Amygdala (tissue), 56 donors: ENCODE measurements around the gene SNAI1.
"Not testable (repeated sequence)": the region's sequence is repeated elsewhere in the genome, so short reads cannot be mapped to it uniquely, and the experiment has no call there.

ENCODE experiments used
- DNase-seq, 56 donors: peaks; one replicate each; lab custom pipeline; 2025; lab: John Stamatoyannopoulos, UW

SNAI1 gene

GRCh38 chr20:49984426-49985153 lies 1.8 kb downstream of the SNAI1 start:
- DNase-seq: no peak

GRCh38 chr20:49985157-49985556 lies 2.4 kb downstream of the SNAI1 start:
- DNase-seq: no peak

- DNase-seq: no peak
Observed at GRCh38 chr20:49985617-49986016, 2.8 kb downstream of the SNAI1 start.

DNA sequence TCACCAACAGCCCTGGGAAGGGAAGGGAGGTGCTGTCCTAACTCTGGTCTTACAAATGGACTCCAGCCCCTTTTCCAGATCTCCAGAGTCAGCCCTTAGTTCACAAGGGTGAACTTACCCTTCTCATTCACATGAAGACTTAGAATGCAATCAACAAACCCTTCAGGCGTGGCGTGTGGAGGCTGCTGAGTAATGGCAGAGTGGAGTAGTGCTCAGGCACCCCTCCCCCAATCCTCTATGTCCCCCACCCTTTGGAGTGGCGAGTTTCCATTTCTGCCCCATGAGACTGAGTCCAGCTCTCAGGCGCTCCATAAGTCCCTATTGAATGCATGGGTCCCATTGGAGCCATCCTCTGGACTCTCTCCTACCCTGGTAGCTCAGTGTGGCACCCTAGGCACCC lies 3.3 kb downstream of the SNAI1 start:
- DNase-seq: no peak

DNA sequence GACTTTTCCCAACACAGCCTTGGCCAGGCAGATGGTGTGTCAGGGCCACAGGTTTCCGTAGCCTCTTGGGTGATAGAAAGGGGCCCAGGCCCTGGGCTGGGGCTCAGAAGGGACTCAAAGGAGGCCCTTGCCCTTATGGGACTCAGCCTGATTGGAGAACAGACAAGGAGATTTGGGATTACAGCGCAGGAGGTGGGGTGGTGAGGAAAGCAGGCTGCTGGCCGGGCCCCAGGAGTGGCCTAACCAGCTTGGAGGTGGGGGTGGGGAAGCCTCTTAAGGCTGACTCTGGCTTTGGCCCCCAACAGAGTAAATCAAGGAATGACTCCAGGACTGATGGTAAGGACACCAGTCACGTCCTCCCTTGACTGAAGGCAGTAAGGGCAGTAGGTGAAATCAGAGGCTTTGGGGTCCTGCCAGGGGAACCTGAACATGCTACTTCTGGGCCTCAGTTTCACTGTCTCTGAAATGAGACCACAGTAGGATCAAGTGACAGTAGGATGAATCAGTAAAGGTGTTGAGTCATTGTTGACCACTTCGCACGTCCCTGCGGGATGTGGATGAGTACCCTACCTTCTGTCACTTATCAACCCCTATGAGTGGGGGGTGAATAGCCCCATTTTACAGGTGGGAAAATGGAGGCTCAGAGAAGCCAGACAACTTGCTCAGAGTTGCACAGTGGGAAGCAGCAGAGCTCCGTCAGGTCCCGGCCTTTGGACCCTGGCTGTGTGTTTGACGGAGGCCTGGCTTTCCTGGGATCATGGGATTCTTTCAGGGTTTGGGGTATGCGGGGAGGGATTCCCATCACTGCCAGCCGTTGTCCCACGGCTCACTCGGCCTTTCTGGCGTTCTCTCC lies 4.5 kb downstream of the SNAI1 start:
- DNase-seq: no peak

DNA sequence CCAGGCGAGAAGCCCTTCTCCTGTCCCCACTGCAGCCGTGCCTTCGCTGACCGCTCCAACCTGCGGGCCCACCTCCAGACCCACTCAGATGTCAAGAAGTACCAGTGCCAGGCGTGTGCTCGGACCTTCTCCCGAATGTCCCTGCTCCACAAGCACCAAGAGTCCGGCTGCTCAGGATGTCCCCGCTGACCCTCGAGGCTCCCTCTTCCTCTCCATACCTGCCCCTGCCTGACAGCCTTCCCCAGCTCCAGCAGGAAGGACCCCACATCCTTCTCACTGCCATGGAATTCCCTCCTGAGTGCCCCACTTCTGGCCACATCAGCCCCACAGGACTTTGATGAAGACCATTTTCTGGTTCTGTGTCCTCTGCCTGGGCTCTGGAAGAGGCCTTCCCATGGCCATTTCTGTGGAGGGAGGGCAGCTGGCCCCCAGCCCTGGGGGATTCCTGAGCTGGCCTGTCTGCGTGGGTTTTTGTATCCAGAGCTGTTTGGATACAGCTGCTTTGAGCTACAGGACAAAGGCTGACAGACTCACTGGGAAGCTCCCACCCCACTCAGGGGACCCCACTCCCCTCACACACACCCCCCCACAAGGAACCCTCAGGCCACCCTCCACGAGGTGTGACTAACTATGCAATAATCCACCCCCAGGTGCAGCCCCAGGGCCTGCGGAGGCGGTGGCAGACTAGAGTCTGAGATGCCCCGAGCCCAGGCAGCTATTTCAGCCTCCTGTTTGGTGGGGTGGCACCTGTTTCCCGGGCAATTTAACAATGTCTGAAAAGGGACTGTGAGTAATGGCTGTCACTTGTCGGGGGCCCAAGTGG lies 5.3 kb downstream of the SNAI1 start:
- DNase-seq: no peak

- peak in 6 of 56 donors; percentile 16 to 37 (median 20) for DNase-seq
Observed at GRCh38 chr20:49989234-49990065, 6.7 kb downstream of the SNAI1 start.

DNA sequence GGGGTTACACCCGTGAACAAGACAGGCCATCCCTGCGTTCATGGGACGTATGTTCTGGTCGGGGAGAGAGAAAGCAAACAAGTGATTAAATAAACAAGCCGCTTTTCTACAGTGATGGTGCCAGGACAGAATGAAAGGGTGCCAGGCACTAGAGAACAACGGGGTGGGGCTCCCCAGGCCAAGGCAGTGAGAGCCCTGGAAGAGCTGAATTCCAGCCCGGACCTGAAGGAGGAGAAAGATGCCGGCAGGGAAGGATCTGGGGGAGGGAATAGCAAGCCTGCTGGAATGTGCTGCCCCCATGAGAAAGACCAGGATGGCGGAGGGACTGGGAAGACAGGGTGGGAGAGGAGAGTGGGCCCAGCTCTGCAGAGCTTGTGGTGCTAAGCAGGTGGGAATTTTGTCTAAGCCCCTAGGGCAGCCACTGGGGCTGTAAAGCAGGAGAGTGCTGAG lies 7.5 kb downstream of the SNAI1 start:
- peak in 6 of 56 donors; percentile 8 to 47 (median 24) for DNase-seq

- no peak for DNase-seq
Observed at GRCh38 chr20:49993301-49993751, 10.5 kb downstream of the SNAI1 start.

DNA sequence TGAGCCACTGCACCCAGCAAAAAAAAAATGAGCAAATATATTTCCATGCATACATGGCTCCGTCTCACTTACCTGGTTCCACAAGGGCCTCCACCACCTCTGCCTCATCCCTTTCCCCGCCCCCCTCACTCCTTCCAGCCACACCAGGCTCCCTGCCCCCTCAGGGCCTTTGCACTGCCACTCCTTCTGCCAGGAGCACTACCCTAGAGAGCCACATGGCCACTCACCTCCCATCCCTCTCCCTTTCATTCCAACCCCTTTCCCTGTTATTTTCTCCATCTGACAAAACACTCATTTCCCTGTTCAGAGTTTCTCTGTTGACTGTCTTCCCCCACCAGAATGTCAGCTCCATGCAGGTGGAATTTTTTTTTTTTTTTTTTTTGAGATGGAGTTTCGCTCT lies 12.8 kb downstream of the SNAI1 start:
- no peak for DNase-seq

DNA sequence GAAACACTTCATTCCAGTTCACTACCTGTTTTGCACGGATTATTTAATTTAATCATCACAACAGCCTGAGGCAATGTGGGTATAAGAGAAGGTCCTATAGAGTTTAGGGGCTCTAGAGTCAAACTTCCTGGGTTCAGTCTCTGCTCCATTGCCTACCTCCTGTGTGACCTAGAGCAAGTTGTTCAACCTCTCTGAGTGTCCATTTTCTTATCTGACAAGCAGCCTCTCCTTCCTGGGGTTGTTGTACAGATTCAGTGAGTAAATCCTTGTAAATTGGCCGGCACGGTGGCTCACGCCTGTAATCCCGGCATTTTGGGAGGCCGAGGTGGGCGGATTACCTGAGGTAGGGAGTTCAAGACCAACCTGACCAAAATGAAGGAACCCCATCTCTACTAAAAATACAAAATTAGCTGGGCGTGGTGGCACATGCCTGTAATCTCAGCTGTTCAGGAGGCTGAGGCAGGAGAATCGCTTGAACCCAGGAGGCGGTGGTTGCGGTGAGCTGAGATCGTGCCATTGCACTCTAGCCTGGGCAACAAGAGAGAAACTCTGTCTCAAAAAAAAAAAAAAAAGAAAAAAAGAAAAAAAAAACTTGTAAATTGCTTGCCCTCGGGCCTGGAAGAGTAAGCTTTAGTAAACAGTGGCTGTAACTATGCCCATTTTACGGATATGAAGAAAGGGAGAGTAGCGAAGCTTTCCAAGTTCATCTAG lies 15.9 kb downstream of the SNAI1 start:
- not testable (repeated sequence) for DNase-seq

- DNase-seq: no peak
Observed at GRCh38 chr20:49999329-49999728, 16.5 kb downstream of the SNAI1 start.

GRCh38 chr20:50000548-50001222 lies 17.9 kb downstream of the SNAI1 start:
- DNase-seq: not testable (repeated sequence)

- DNase-seq: no peak
Observed at GRCh38 chr20:50001784-50002311, 19.1 kb downstream of the SNAI1 start.

GRCh38 chr20:50003253-50003656 lies 20.5 kb downstream of the SNAI1 start:
- no peak for DNase-seq

GRCh38 chr20:50004229-50004628 lies 21.4 kb downstream of the SNAI1 start:
- DNase-seq: no peak

DNA sequence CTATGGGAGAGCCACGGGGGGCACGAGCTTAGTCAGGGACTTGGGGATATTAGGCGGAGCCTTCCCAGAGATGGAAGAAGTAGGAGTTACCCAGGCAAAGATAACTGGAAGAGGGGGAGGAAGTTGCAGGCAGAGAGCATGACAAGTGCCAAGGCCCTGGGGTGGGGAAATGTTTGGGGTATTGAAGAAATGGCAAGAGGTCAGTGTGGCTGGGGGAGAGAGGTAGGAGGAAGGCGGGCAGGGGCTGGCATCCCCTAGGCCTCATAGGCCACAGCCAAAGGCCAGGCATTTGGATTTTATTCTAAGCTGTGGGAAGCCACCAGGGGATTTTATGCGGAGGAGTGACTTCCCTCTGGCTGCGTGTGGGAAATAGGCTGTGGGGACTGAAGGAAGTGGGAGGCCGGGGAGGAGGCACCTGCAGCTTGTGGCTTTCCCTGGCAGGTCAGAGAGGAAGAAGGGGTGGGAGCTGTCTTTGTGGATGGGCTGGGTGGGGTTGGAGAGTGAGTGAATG lies 22.7 kb downstream of the SNAI1 start:
- no peak for DNase-seq

DNA sequence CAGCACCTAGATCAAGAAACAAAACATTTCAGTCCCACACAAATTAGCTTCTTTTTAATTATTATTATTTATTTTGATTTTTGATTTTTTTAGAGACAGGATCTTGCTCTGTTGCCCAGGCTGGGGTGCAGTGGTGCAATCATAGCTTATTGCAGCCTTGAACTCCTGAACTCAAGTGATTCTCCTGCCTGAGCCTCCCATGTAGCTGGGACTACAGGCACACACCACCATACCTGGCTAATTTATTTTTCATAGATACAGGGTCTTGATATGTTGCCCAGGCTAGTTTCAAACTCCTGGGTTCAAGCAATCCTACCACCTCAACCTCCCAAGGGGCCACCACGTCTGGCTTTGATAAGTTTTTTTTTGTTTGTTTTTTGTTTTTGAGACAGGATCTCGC lies 24.6 kb downstream of the SNAI1 start:
- DNase-seq: no peak
